ENCODE results near the gene WIF1.

Gene WIF1

DNA sequence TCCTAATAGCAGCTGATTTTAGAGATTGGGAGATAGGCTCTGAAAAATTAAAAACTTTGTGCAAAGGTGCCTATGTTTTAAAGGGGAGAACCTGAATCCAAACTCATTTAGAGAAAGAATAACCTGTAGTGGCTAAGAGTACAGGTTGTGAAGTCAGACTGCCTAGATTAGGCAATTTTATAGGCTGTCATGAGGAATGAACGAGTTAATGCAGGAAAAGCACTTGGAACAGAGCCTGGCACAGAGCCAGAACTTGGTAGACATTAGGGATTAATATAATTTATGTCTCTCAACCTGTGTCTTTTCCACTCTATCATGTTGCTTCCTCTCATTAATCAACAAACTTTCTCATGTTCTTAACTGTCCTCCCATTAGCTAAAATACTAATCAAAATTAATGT, 98.1 kb downstream of the WIF1 start:
- no peak for TF ChIP-seq TOX (CRISPR knock-in tag; IDR thresholded peaks at IDR 0.05; ENCODE audit: borderline replicate concordance)
- ATAC-seq, result no peak

DNA sequence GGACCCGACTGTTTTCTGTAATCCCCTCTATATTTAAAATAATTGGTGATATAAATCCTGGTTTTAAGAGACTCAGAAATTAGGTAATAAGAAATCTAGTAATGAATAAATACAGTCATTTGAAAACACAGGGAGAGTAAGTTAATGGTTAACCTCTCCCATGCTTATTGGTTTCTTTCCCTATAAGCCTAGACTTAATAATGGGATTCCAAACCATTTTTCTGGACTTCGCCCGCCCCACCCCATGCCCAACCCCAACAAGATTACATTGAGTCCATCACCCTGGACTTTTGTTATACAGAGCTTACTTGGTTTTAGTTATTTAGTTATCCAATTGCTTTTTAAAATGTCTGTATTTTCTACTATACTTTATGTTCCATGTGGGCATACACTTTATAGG, 98.7 kb downstream of the WIF1 start:
- no peak for ATAC-seq
- TF ChIP-seq RARB (CRISPR knock-in tag; IDR thresholded peaks at IDR 0.05) (no peak), ARNTL (CRISPR knock-in tag; IDR thresholded peaks at IDR 0.05; ENCODE audit: borderline replicate concordance, low read depth) (no peak), GLIS3 (CRISPR knock-in tag; IDR thresholded peaks at IDR 0.05) (no peak), ESRRG (CRISPR knock-in tag; IDR thresholded peaks at IDR 0.05) (no peak), SNAI2 (CRISPR knock-in tag; IDR thresholded peaks at IDR 0.05) (no peak), ZNF8 (CRISPR knock-in tag; IDR thresholded peaks at IDR 0.05) (no peak), CSRNP3 (CRISPR knock-in tag; IDR thresholded peaks at IDR 0.05) (no peak), ISL1 (CRISPR knock-in tag; IDR thresholded peaks at IDR 0.05) (no peak), ZNF70 (CRISPR knock-in tag; IDR thresholded peaks at IDR 0.05) (no peak), CSDC2 (CRISPR knock-in tag; IDR thresholded peaks at IDR 0.05) (no peak), TCF4 (CRISPR knock-in tag; IDR thresholded peaks at IDR 0.05; ENCODE audit: borderline replicate concordance) (no peak), TOX (CRISPR knock-in tag; IDR thresholded peaks at IDR 0.05; ENCODE audit: borderline replicate concordance) (no peak)
- TF ChIP-seq, protein P1, sequence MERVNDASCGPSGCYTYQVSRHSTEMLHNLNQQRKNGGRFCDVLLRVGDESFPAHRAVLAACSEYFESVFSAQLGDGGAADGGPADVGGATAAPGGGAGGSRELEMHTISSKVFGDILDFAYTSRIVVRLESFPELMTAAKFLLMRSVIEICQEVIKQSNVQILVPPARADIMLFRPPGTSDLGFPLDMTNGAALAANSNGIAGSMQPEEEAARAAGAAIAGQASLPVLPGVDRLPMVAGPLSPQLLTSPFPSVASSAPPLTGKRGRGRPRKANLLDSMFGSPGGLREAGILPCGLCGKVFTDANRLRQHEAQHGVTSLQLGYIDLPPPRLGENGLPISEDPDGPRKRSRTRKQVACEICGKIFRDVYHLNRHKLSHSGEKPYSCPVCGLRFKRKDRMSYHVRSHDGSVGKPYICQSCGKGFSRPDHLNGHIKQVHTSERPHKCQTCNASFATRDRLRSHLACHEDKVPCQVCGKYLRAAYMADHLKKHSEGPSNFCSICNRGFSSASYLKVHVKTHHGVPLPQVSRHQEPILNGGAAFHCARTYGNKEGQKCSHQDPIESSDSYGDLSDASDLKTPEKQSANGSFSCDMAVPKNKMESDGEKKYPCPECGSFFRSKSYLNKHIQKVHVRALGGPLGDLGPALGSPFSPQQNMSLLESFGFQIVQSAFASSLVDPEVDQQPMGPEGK (CRISPR knock-in tag; IDR thresholded peaks at IDR 0.05; ENCODE audit: borderline replicate concordance), result no peak

DNA sequence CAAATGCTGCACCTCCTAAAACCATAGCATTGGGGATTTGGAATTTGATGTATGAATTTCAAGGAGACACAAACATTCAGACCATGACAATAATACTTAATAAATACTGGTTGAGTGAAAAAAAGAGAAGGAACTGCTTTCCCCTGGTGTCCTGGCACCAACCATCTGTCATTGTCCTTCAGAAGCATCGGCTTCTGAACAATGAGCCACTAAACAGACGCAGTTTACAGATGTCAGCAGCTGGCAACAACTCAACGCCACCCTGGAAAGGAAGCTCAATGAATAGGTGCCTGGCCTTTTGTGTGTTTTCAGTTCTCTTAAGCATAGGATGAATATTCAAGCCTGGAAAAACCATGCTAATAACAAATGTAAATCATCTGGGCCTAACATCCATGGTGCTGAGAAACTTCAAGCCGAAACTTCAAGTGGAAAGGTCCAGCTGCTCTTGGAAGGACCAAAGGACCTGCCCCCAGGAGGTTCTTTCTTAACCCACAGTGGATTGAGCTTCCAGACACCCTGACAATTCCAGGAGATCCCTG, 101.3 kb downstream of the WIF1 start:
- no peak for ATAC-seq
- TF ChIP-seq CREB5 (CRISPR knock-in tag; IDR thresholded peaks at IDR 0.05; ENCODE audit: low read depth), result no peak
- TF ChIP-seq ZNF8 (CRISPR knock-in tag; IDR thresholded peaks at IDR 0.05), result no peak
- no peak for TF ChIP-seq TSHZ2 (CRISPR knock-in tag; IDR thresholded peaks at IDR 0.05)
- no peak for TF ChIP-seq ZNF70 (CRISPR knock-in tag; IDR thresholded peaks at IDR 0.05)
- TF ChIP-seq OSR1 (CRISPR knock-in tag; IDR thresholded peaks at IDR 0.05), result no peak
- TF ChIP-seq PPARA (CRISPR knock-in tag; IDR thresholded peaks at IDR 0.05; ENCODE audit: borderline replicate concordance), result no peak
- no peak for TF ChIP-seq ZFP3 (CRISPR knock-in tag; IDR thresholded peaks at IDR 0.05)
- TF ChIP-seq ARNTL (CRISPR knock-in tag; IDR thresholded peaks at IDR 0.05; ENCODE audit: borderline replicate concordance, low read depth), result no peak
- no peak for TF ChIP-seq GLIS3 (CRISPR knock-in tag; IDR thresholded peaks at IDR 0.05)
- TF ChIP-seq CSRNP3 (CRISPR knock-in tag; IDR thresholded peaks at IDR 0.05), result no peak
- no peak for TF ChIP-seq TOX (CRISPR knock-in tag; IDR thresholded peaks at IDR 0.05; ENCODE audit: borderline replicate concordance)
- TF ChIP-seq CSDC2 (CRISPR knock-in tag; IDR thresholded peaks at IDR 0.05), result no peak
- no peak for TF ChIP-seq BACH2 (CRISPR knock-in tag; IDR thresholded peaks at IDR 0.05; ENCODE audit: borderline replicate concordance)
- TF ChIP-seq TCF4 (CRISPR knock-in tag; IDR thresholded peaks at IDR 0.05; ENCODE audit: borderline replicate concordance), result no peak
- TF ChIP-seq ZNF565 (CRISPR knock-in tag; conservative IDR thresholded peaks at IDR 0.05; ENCODE audit: low read depth), result no peak
- TF ChIP-seq, protein P1 (CRISPR knock-in tag; IDR thresholded peaks at IDR 0.05; ENCODE audit: borderline replicate concordance), result no peak
- no peak for TF ChIP-seq ISL1 (CRISPR knock-in tag; IDR thresholded peaks at IDR 0.05)
- TF ChIP-seq ESRRG (CRISPR knock-in tag; IDR thresholded peaks at IDR 0.05), result no peak

Measured in SK-N-SH treated with all-trans-retinoic acid at 6 μM for 48 hours (cell line).